GM19240 (cell line): ENCODE data around the gene CAPG.
"Not testable (repeated sequence)": the region's sequence is repeated elsewhere in the genome, so short reads cannot be mapped to it uniquely, and the experiment has no call there.

Experiments used
- DNase-seq: peaks from one replicate; pipeline ENCODE4 v3.0.0; 2011; ENCODE audit warnings: low spot score; ENCODE audit not compliant: insufficient read length

The CAPG gene

DNA sequence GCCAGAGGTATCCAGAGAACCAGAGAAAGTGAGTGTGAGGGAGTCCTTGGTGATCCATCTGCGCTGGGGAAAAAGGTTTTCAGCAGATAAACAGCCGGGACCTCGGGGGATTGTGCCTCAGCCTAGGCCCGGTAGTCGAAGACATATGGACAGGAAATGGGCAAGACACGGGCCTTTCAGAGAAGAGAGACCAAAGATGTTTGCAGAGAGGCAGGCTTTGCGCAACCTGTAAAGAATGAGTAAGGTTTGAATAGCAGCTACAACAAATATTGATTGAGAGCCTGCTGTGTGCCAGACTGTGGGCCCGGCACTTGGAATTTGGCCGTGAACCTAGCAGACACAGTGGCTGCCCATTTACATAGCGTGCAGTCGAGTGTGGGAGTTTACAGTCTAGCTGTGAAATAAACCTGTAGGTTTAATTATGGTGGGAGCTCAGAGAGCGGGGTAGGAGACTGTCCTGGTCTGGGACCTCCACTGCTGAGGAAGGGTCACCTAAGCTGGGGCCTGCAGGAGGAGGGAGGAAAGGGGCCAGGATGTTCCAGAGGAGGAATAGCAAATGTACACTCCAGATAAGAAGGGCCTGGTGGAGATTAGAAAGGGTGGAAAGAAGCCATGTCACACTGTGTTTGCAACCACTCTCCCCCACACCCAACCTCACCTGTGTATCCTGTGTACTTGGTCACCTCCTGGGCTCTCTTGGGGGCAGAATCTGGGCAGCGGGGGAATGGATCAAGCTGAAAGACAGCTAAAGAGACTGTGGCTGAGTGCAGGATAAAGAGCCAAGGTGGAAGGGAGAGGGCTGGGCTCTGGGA, 11.3 kb upstream of the CAPG start:
- no peak for DNase-seq

DNA sequence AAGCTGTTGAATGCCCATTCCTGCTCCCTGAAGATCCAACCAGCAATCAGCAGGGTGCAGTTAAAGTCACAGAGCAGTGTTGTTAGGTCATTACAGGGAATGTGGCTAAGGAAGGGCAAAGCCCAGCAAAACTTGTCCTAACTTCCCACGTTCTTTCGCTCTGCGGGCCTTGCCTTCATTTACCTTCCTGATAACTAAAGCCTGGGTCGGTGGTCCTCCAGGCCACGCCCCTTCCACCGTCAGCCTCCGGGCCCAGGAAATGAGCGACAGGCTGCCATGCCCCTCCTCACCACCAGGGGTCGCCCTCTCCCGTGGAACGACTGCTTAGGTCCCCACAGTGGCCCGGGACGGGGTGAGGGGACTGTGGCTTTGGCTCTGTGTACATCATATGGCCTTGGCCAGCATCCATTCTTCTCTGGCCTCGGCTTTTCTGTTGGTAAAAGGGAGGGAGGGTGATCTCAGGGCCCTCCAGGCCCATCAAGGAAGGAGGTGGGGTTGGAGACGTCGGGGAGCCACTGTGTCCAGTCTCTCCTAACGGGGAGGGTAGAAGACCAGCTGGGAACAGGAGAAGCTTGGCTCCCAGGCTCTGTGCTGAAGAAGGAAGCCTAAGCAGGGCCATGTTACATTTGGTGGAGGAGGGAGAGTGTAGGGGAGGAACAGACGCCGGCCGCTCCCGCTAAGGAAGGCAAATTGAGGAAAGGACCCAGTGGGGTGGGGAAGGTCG, 10.5 kb upstream of the CAPG start:
- DNase-seq = peak; percentile 88

DNA sequence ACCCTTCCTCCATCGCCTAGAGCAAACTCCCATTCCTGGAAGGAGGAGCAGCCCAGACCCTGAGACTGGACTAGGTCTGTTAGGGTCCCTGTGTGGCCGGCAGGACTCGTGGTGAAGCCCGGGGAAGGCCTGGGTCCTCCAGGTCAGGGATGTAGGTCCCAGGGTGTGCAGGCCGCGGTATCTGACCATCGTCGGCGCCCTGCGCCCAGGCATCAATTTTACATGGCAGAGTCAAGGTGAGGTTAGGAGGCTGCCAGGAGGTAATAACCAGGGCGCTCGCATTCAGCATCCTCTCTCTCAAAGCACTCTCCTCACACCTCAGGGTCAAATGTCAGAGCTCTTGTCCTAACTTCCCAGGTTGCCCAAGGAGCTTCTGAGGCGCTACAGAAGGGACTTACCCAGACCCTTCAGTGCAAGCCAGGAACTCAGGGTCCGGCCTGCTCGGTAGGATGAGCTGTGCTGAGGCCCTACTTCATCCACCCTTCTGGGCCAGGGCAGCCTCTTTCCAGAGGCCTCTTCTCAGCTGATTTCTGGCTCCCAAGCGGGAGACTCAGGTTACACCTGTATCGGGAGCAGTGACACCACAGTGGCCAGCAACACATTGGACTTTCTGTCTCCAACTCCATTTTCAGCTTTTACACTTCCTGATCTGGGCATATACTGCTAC, 9.0 kb upstream of the CAPG start:
- no peak for DNase-seq

DNA sequence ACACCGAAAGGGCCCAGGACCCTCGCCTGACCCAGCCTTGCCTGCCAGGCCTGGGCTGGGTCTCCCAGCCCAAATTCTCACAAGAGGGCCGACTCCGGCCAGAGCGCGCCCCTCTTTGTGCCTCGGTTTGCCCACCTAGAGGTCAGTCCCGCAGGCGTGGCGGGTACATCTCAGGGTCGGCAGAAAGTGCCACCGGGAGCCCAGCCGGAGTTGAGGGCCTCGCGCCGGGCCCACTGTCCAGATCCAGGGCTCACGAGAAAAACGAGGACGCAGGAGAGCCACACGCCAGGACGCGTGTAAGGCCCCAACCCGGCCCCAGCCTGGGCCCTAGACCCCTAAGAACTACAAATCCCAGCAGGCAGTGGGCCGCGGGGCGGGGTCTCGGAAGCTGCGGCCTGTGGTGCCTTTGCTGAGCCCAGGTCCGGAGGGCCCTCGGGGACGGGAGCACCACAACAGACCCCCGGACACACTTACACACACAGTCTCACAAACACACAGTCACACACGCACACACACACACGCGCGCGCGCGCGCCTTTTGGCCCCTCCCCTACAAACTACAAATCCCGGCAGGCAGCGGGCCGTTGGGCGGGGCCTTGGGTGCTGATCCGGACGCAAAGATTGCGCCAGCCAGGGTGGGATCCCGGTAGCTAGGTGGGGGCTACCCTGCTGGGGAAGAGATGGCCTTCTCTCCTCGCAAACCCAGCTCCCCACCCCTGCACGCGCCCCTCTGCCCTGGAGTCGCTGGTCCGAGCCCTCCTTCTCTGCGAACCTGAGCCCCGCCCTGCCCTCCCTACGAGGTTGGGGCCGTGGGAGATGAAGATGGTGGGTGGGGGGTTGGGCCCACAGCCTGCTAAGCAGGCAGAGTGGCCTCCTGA, 8.2 kb upstream of the CAPG start, which contains the start of gene SH2D6:
Gene SH2D6, plus strand, starts transcription at position 583 of the 877 bp plus-strand sequence. CDS start 10,752 bp downstream, outside the sequence.
- peak; percentile 83 for DNase-seq

DNA sequence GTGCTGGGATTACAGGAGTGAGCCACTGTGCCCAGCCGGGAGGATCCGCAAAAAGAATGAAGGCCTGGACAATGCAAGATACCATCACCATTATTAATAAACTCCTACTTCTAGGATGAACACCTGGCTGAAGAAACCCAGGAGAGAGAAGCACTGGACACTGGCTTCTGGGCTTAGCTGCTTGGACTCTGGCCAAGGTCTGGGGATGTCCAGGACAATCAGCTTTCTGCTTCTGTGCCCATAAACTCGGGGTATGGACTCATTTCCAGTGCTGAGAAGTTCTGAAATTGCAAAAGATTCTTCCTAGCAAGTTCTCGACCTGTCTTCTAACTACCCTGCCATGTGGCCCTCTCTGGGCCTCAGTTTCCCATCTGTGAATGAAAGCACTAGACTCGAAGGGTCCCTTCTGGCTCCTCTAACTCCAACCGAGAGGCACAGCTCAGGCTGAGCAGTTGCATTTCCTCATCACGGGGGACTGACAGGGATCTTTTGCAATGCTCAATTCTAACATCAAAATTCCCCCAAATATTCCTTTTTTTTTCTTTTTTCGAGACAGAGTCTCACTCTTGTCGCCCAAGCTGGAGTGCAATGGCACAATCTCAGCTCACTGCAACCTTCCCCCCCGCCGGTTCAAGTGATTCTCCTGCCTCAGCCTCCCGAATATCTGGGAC, 5.9 kb upstream of the CAPG start:
- no peak for DNase-seq

DNA sequence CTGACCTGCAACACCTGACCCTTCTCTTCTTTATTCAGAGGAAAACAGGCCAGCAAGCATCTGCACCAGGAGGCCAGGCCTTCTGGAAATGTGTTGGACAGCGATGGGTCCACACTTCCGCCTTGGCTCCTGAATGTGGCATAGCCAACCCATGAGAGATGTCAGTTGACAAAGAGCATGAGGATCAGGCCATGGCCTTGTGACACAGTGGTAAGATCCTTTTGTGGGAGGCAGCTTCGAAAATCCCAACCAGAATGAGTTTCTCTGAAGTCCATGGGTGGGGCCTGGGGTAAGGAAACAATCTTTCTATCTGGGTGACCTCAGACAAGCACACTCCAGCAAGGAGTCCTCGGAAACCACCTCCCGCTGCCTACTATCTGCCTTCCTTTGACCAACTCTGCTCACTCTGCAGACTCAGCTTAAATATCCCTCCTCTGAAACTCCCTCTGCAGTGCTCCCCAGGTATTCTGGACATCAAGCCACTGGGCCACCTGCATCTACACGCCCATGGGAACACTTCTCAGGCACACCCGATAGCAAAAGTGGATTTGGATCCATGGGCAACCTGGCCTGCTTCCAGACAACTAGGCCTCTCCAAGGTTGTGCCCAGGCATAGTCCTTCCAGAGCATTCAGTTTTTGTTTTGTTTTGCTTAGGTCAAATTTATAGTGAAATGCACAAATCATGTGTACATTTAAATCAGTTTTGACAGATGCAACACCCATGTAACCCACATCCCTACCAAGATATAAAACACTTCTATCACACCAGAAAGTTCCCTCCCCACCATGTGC, 4.8 kb upstream of the CAPG start:
- no peak for DNase-seq

DNA sequence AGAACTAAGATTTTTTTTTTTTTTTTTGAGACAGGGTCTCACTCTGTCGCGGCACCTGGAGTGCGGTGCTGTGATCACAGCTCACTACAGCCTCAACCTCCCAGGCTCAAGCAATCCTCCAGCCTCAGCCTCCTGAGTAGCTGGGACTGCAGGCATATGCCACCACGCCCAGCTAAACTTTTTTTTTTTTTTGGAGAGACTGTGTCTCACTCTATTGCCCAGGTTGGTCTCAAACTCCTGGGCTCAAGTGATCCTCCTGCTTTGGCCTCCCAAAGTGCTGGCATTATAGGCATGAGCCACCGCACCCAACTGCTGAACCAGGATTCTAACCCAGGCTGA, 4.2 kb upstream of the CAPG start:
- not testable (repeated sequence) for DNase-seq

DNA sequence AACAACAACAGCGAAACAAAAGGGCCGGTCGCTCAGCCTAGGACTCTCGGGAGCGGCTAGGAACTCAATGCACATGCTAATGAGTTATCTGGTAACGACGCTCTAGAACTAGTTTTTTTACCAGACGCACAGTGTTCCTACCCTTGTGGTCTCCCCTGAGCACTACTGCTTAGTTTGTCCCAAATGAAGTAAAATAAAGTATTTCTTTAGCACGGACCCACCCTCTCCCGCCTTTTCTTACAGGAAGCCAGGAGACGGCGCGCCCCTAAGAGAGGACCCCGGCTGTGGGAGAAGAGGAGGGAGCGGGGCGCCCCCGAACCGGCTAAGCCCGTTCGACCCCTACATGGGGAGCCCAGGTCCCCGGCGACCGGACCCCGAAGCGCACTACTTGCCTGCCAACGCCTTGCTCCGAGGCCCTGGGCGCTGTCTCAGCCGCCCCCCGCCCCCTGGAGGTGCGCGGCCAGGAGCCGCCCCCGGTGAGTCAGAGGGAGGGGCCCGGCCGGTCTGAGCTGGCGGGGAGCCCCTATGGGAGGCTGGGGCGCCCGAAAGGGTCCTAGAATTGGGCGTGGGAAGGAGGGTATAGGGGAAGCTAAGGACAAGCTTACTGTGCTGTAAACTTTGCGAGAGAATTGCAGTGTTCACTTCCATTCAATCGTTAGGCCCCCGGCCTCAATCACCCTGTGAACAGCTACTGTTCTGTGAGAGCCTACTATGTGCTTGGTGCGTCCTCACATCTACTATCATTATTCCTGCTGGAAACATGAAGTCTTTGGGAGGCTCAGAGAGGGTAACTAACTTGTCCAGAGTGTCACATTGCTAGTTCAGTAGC, 3.6 kb upstream of the CAPG start:
- no peak for DNase-seq

DNA sequence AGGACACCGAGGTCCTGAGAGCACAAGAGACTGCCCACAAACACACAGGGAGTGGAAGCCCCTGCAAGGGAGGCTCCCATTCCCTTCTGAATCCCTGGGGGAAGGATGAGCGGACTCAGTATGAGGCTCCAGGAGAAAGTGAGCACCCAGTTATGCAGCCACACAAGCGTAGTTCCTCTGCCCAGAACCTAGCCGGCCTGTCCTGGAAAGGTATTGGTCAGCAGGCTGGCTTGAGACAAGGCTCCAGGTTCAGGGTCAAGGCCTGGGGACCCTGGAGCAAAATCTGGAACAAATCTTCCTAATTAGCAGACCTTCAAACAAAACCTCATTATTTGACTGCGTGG, 1.2 kb upstream of the CAPG start:
- no peak for DNase-seq

DNA sequence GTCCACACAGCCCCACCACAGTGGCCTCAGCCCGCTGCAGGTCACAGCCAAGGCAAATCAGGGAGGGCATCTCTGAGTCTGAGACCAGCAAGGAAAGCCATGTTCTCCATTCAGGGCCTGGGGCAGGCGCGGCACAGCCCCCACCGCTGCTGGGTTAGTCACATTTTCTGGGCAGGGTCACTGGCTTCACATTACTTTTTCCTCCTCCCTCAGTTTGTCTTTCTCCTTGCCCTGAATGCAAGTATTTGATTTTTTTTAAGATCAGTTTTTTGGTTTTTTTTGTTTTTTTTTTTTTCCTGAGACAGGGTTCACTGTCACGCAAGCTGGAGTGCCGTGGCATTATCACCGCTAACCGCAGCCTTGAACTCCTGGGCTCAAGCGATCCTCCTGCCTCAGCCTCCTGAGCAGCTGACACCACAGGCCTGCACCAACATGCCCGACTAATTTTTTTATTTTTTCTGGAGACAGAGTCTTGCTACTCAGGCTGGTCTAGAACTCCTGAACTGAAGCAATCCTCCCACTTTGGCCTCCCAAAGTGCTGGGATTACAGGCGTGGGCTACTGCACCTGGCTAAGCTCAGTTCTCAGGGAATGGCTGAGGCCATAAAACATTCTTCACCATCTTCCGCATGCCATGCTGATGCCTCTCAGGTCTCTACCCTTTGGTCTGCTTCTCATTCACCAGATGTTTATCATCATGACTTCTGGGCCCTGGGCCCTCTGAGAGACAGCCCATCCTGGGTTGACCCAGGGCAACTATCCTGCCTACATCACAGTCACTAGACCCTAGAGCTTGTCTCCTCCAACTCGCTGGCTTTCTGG, 628 bp upstream of the CAPG start:
- DNase-seq = no peak

DNA sequence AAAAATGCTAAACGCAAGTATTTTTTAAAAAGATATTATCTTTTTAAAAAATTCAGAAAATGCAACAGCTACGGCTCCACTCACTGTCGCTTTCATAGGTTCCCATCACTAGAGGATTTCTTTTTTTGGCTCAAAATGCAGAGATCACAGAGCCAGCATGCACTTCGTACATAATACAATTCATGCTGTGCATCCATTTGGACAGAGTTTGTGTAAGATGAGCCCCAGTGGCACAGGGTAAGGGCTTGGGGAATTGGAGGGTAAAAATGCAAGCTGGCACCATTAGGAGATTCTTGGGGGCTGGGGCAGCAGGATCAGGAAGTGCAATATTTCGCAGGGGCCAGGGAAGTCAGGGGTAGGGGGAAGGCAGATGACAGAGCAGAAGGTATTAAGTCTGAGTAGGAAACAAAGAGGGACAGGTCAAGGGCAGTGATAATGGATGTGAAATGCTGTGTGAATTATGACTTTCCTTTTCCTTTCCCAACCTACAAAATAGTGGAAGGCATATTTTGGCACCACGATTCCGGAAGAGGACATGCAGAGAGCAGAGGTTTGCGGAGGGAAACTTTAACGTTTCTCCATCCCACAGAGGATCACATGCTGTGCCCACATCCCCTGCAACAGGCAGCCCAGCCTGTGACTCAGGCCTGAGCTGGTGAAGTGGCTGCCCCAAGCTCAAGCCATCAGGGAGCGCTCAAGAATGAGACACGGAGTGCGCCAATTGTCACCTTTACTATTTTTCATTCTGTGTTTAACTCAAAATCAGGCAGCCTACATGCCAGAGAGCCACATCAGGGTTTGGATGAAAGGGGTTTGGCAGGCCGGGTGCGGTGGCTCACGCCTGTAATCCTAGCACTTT, 4.7 kb downstream of the CAPG start:
- DNase-seq = no peak

DNA sequence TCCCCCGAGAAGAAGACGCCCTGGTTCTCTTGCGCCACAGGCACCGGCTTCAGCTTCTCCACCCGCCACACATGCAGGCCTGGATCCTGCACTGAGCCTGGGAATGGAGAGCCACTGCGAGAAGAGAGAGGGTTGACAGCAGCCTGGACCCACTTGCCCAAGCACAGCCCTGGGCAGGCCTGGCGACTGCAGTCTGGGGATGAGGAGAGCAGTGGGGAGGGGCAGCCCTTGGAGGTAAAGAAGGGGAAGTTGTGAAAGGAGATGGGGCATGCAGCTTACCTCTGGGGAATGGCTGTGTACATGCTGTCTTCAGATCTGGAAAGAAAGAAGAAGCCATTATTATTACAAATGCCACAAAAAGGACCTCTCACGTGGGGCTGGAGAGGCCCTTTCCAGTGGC, 8.3 kb downstream of the CAPG start:
- DNase-seq = no peak

DNA sequence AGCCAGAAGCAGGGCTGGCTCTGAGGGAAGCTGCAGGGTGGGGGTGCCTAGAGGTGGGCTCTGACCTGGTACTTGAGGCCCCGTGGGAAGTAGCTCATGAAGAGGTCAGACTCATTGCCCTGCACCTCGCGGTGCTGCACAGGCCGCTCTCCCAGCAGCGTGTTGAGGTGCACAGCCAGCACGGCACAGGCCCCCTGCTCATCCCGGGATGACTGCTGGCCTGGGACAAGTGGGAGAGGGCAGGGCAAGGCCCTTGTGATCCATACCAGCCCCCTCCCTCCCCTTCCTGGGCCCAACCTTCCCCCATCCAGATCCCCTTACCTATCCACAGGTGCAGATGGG, 8.7 kb downstream of the CAPG start:
- DNase-seq = no peak

DNA sequence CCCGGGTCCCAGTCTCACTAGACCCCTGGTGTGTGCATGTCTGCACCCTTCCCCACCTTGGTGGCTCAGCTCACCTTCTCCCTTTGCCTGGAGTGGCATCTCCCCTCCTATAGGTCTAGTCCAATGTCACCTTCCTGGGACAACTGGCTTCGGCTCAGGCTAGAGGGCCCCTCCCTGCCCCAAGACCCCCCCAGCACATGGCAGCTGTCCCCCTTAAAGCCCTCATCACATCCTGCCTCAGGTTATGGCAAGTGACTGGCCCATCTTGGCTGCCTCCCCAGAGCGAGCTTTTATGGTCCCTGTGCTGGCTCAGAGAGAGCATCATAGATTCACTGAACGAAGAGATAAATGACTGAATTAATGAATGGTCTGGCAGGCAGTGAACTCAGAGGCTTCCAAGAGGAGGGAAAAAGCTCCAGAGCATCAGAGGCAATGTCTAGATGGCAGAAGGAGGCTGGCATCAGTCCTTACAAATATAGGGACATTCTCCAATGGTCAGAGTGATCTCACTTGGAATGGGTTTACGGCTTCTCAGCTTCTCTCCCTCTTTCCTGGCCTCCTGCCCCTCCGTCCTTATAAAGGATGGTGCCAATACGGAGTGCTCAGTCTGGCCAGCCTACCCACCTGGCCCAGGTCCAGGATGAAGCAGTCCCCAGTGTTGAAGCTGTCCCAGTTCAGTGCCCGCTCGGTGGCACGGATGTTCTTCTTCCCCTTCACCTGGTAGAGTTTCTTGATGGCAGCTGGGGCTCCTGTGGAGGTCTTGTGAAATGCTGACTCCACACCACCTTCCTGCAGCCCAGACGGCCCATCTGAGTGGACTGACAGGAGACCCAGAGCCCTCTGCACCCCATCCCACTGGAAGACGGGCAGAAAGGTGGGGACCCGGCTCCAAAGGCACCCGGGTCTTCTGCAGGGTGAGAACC, 9.4 kb downstream of the CAPG start:
- no peak for DNase-seq

DNA sequence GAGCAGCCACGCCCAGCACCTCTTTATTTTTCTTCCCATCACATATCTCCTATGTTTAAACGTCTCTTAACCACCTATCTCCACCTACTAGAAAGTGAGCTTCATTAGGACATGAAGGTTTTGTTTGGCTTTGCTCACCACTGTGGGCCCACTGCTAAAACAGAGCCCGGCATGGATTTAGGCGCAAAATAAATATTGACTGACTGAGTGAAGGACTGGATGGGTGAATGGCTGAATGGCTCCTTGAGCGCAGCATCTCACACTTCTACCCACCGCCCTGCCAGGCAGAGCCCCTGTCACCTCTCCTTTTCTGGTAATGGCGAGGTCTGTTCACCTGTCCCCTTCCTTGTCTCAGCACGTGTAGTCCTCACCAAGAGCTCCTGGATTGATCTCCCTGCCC, 10.1 kb downstream of the CAPG start:
- DNase-seq = no peak

DNA sequence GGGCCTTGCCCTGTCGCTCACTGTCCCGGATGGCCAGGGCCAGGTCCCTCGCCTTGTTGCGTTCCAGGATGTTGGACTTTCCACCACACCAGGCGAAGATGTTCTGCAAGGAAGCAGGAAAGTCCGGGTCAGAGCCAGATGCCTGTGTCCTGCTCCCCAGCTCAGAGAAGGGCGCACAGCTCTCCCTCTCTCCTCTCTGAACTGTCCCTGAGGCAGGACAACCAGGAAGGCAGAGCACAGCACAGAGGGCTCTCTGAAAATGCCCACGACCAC, 11.0 kb downstream of the CAPG start:
- DNase-seq = no peak
